Keratinocyte (primary cell): ENCODE data around the gene PLCG2. TPM values are rescaled to one million over a fixed set of nuclear protein-coding genes. Genes with fewer than 3 reads are reported as not detected.

Source experiments
- DNase-seq: peaks from one replicate; pipeline ENCODE4 v3.0.0-alpha.2; 2011; ENCODE audit warnings: low read depth, missing footprints, low spot score
- FAIRE-seq: peaks from 2 replicates; lab custom pipeline; 2011; peaks lifted over from hg19 to GRCh38; lab: Jason Lieb, UNC
- H2AFZ ChIP-seq: 2 replicates; pipeline ENCODE4 v1.6.0; 2012; ENCODE audit warnings: low read length, control low read depth, inconsistent platforms; ENCODE audit not compliant: control insufficient read depth
- H3K27ac ChIP-seq: 2 replicates; pipeline ENCODE4 v1.5.1; 2011; ENCODE audit warnings: low read length; ENCODE audit not compliant: control insufficient read depth, insufficient read depth
- H3K27me3 ChIP-seq: 3 replicates; pipeline ENCODE4 v1.6.0; 2011; ENCODE audit warnings: low read length; ENCODE audit not compliant: control insufficient read depth, insufficient read depth; ENCODE audit errors: extremely low read depth
- H3K36me3 ChIP-seq, 2 experiments: 2 replicates in 1 of 2; 3 replicates in 1 of 2; pipeline ENCODE4 v1.5.1; 2011; ENCODE audit warnings: low read length in 2 of 2, mild to moderate bottlenecking in 1 of 2; ENCODE audit not compliant: control insufficient read depth in 2 of 2, insufficient read depth in 2 of 2; ENCODE audit errors: extremely low read depth in 1 of 2
- H3K4me1 ChIP-seq: 3 replicates; pipeline ENCODE4 v1.5.1; 2011; ENCODE audit warnings: low read length; ENCODE audit not compliant: control insufficient read depth, insufficient read depth; ENCODE audit errors: extremely low read depth
- H3K4me2 ChIP-seq: 3 replicates; pipeline ENCODE4 v1.6.0; 2011; ENCODE audit warnings: low read depth, low read length; ENCODE audit not compliant: control insufficient read depth, insufficient read depth; ENCODE audit errors: extremely low read depth
- H3K4me3 ChIP-seq, 3 experiments: fragments of 200-600 bp in 1 of 3; sonication (generic) in 1 of 3; 2 replicates in 2 of 3; 3 replicates in 1 of 3; pipeline ENCODE4 v1.5.1; 2011 to 2016; ENCODE audit warnings: low read length in 3 of 3, mild to moderate bottlenecking in 3 of 3, control low read depth in 2 of 3, inconsistent platforms in 1 of 3, low read depth in 1 of 3, mixed read lengths in 1 of 3, mixed run types in 1 of 3, moderate library complexity in 1 of 3; ENCODE audit not compliant: control insufficient read depth in 2 of 3, insufficient read depth in 2 of 3; ENCODE audit errors: extremely low read depth in 1 of 3
- H3K79me2 ChIP-seq: 2 replicates; pipeline ENCODE4 v1.6.0; 2012; ENCODE audit warnings: low read length; ENCODE audit not compliant: control insufficient read depth, insufficient read depth
- H3K9ac ChIP-seq: 3 replicates; pipeline ENCODE4 v1.6.0; 2011; ENCODE audit warnings: low read length; ENCODE audit not compliant: control insufficient read depth, insufficient read depth; ENCODE audit errors: extremely low read depth
- H3K9me1 ChIP-seq: 3 replicates; pipeline ENCODE4 v1.6.0; 2011; ENCODE audit warnings: low read length; ENCODE audit not compliant: control insufficient read depth, insufficient read depth; ENCODE audit errors: extremely low read depth
- H3K9me3 ChIP-seq: 2 replicates; pipeline ENCODE4 v1.5.1; 2012; ENCODE audit warnings: low read depth, low read length; ENCODE audit not compliant: control insufficient read depth
- H4K20me1 ChIP-seq: 3 replicates; pipeline ENCODE4 v1.6.0; 2011; ENCODE audit warnings: low read length; ENCODE audit not compliant: control insufficient read depth, insufficient read depth; ENCODE audit errors: extremely low read depth
- CTCF ChIP-seq, 3 experiments: IDR thresholded peaks in 1 of 3; conservative IDR thresholded peaks in 1 of 3; optimal IDR thresholded peaks in 1 of 3; 2 replicates in 2 of 3; 3 replicates in 1 of 3; pipeline versions ENCODE3 to v1.5.1; 2011; ENCODE audit warnings: low read length in 3 of 3, mild to moderate bottlenecking in 3 of 3, moderate library complexity in 2 of 3, control low read depth in 1 of 3, inconsistent platforms in 1 of 3; ENCODE audit not compliant: insufficient read depth in 2 of 3; ENCODE audit errors: extremely low read depth in 1 of 3
- EZH2 ChIP-seq: IDR thresholded peaks from one replicate; pipeline ENCODE4 v1.6.1; 2012; ENCODE audit warnings: inconsistent platforms, mild to moderate bottlenecking, low read length, moderate library complexity
- dilution Hi-C: fragments of 300-500 bp; cut with MboI; formaldehyde crosslinking; loops from one replicate; pipeline ENCODE4 v1.7.0; 2020; ENCODE audit warnings: low sequenced_read_pairs; ENCODE audit not compliant: extremely low pct_ligation_motif_present
- polyA plus RNA-seq, 5 experiments: library from polyadenylated mRNA; depleted of rRNA in 3 of 5; stranded (reverse) in 3 of 5; stranded (forward) in 1 of 5; unstranded in 1 of 5; fragments of >200 nt; gene quantifications; 1 replicate in 1 of 5; 2 replicates in 3 of 5; 3 replicates in 1 of 5; pipeline versions ENCODE4 v1.2.1 to v1.2.3, GENCODE V29; 2011 to 2012; ENCODE audit warnings: missing spikeins in 2 of 5, low read depth in 1 of 5, low replicate concordance in 1 of 5

The PLCG2 gene
- polyA plus RNA-seq, 1 donor (not counting 4 experiments of a cell fraction or from before 2014, with no cell fraction given) = 3.5 TPM

GRCh38 chr16:81808933-81809480, 29.9 kb downstream of the PLCG2 start:
- Histone ChIP-seq H3K79me2 (no peaks in the 10 kb centered on the region), H3K27me3 (peaks cover 6% of the 10 kb centered on the region), H3K4me2 (no peak overlapping the region), H3K9ac (no peak overlapping the region), H3K27ac (no peak overlapping the region), H3K4me3 (no peak overlapping the region), H3K4me1 (no peaks in the 10 kb centered on the region), H2AFZ (no peak overlapping the region), H3K36me3 (no peaks in the 10 kb centered on the region), H4K20me1 (no peaks in the 10 kb centered on the region), H3K9me1 (no peaks in the 10 kb centered on the region), H3K9me3 (no peaks in the 10 kb centered on the region)
- dilution Hi-C loops = no loop called here
- no peak for FAIRE-seq
- no peak for DNase-seq
- TF ChIP-seq EZH2 (no peak), CTCF (optimal IDR thresholded peaks at IDR 0.05 in 1 of 3, IDR thresholded peaks at IDR 0.05 in 1 of 3, conservative IDR thresholded peaks at IDR 0.05 in 1 of 3; ENCODE audit: extremely low read depth in 1 of 3, insufficient read depth in 2 of 3, low read length in 3 of 3) (no peak)

GRCh38 chr16:81809567-81809966, 30.5 kb downstream of the PLCG2 start:
- FAIRE-seq (no peak), DNase-seq (no peak)
- Histone ChIP-seq H3K27me3 (peaks cover 6% of the 10 kb centered on the region), H3K4me1 (no peaks in the 10 kb centered on the region), H3K9me3 (no peaks in the 10 kb centered on the region), H3K4me2 (no peak overlapping the region), H2AFZ (no peak overlapping the region), H3K4me3 (no peak overlapping the region), H3K9me1 (no peaks in the 10 kb centered on the region), H3K9ac (no peak overlapping the region), H4K20me1 (no peaks in the 10 kb centered on the region), H3K27ac (no peak overlapping the region), H3K79me2 (no peaks in the 10 kb centered on the region), H3K36me3 (no peaks in the 10 kb centered on the region)
- no peak for TF ChIP-seq EZH2
- TF ChIP-seq CTCF (optimal IDR thresholded peaks at IDR 0.05 in 1 of 3, IDR thresholded peaks at IDR 0.05 in 1 of 3, conservative IDR thresholded peaks at IDR 0.05 in 1 of 3; ENCODE audit: extremely low read depth in 1 of 3, insufficient read depth in 2 of 3, low read length in 3 of 3) = no peak
- dilution Hi-C loops = no loop called here
